ENCODE data around the gene OSCP1.

GRCh38 chr1:36402504-36402890, 47.8 kb downstream of the OSCP1 start:
- no peak for TF ChIP-seq CTCF (optimal IDR thresholded peaks at IDR 0.05 in 1 of 3, IDR thresholded peaks at IDR 0.05 in 1 of 3, conservative IDR thresholded peaks at IDR 0.05 in 1 of 3; ENCODE audit: extremely low read depth in 1 of 3, insufficient read depth in 2 of 3, low read length in 3 of 3)
- TF ChIP-seq EZH2 (IDR thresholded peaks at IDR 0.05; ENCODE audit: low read length): no peak
